Glutamatergic neuron (in vitro differentiated cells): Measurements from ENCODE around the gene AZU1. TPM values are rescaled to one million over a fixed set of nuclear protein-coding genes. Genes with fewer than 3 reads are reported as not detected.
"Not testable (repeated sequence)": the region's sequence is repeated elsewhere in the genome, so short reads cannot be mapped to it uniquely, and the experiment has no call there.

Experiments used
- DNase-seq: peaks from one replicate; pipeline ENCODE4 v3.0.0; 2022
- H3K27ac Mint-ChIP-seq: one replicate; pipeline ENCODE4 v1.8.0; 2020; ENCODE audit warnings: mild to moderate bottlenecking, mixed read lengths, inconsistent platforms; ENCODE audit not compliant: unreplicated experiment
- H3K27me3 Mint-ChIP-seq: one replicate; pipeline ENCODE4 v1.8.0; 2020; ENCODE audit warnings: mild to moderate bottlenecking, moderate library complexity, mixed read lengths, inconsistent platforms; ENCODE audit not compliant: unreplicated experiment
- H3K36me3 Mint-ChIP-seq: one replicate; pipeline ENCODE4 v1.8.0; 2020; ENCODE audit warnings: mild to moderate bottlenecking, mixed read lengths, inconsistent platforms; ENCODE audit not compliant: unreplicated experiment
- H3K4me1 Mint-ChIP-seq: one replicate; pipeline ENCODE4 v1.8.0; 2020; ENCODE audit warnings: mild to moderate bottlenecking, low read depth, mixed read lengths, inconsistent platforms; ENCODE audit not compliant: unreplicated experiment
- H3K4me3 Mint-ChIP-seq: one replicate; pipeline ENCODE4 v1.8.0; 2020; ENCODE audit warnings: mild to moderate bottlenecking, mixed read lengths, inconsistent platforms; ENCODE audit not compliant: unreplicated experiment
- H3K9me3 Mint-ChIP-seq: one replicate; pipeline ENCODE4 v1.8.0; 2020; ENCODE audit warnings: mild to moderate bottlenecking, moderate library complexity, mixed read lengths, inconsistent platforms; ENCODE audit not compliant: unreplicated experiment
- CTCF ChIP-seq: fragments of 200-600 bp; sonication (generic); IDR thresholded peaks from one replicate; pipeline ENCODE4 v1.5.0; 2021; ENCODE audit not compliant: partially characterized antibody, unreplicated experiment
- total RNA-seq: library from RNA; stranded (reverse); fragmentation: NEBNext Ultra II Directional; extraction: Animal tissue kit (Norgen Biotek cat#: 25700); gene quantifications from one replicate; pipeline ENCODE4 v1.2.1, GENCODE V29; 2021; ENCODE audit not compliant: unreplicated experiment

AZU1 gene
- total RNA-seq, 1 donor from 2014 or later: 2.2 TPM

GRCh38 chr19:831407-832369 is 4.1 kb downstream of the AZU1 start:
- no peak for TF ChIP-seq CTCF
- H3K4me3 Mint-ChIP-seq: no peak overlapping the region
- no peaks in the 10 kb centered on the region for H3K36me3 Mint-ChIP-seq
- DNase-seq: no peak
- H3K27me3 Mint-ChIP-seq: peaks cover 7% of the 10 kb centered on the region
- no peak overlapping the region for H3K27ac Mint-ChIP-seq
- H3K9me3 Mint-ChIP-seq: peaks cover 3% of the 10 kb centered on the region
- H3K4me1 Mint-ChIP-seq: no peaks in the 10 kb centered on the region

- Mint-ChIP-seq H3K36me3 (no peaks in the 10 kb centered on the region), H3K4me3 (no peak overlapping the region), H3K4me1 (no peaks in the 10 kb centered on the region), H3K27ac (no peak overlapping the region), H3K27me3 (peaks cover 7% of the 10 kb centered on the region), H3K9me3 (peaks cover 3% of the 10 kb centered on the region)
- DNase-seq: no peak
- TF ChIP-seq CTCF: no peak
These were observed 6.6 kb downstream of the AZU1 start for GRCh38 chr19:834216-834615.

GRCh38 chr19:835210-835810 is 7.7 kb downstream of the AZU1 start:
- no peak overlapping the region for H3K27ac Mint-ChIP-seq
- DNase-seq: peak; percentile 61
- no peaks in the 10 kb centered on the region for H3K36me3 Mint-ChIP-seq
- H3K4me3 Mint-ChIP-seq: no peak overlapping the region
- H3K27me3 Mint-ChIP-seq: peaks cover 7% of the 10 kb centered on the region
- H3K9me3 Mint-ChIP-seq: peaks cover 3% of the 10 kb centered on the region
- no peak for TF ChIP-seq CTCF
- no peaks in the 10 kb centered on the region for H3K4me1 Mint-ChIP-seq

- Mint-ChIP-seq H3K9me3 (peaks cover 5% of the 10 kb centered on the region), H3K4me1 (no peaks in the 10 kb centered on the region), H3K4me3 (peak within 1 kb of the TSS; percentile 28), H3K27me3 (peaks cover 17% of the 10 kb centered on the region), H3K36me3 (peaks cover 4% of the 10 kb centered on the region), H3K27ac (no peak within 1 kb of the TSS)
- TF ChIP-seq CTCF: no peak
- DNase-seq: no peak
These were observed 13.0 kb downstream of the AZU1 start, which contains the start of gene PRTN3 for GRCh38 chr19:840519-841206. PRTN3 (plus strand) TSS chr19:840999; CDS start chr19:841009, 10 bp downstream.

GRCh38 chr19:842802-843179 is 15.2 kb downstream of the AZU1 start:
- DNase-seq, H3K4me3 Mint-ChIP-seq, H3K9me3 Mint-ChIP-seq, H3K27ac Mint-ChIP-seq, H3K36me3 Mint-ChIP-seq, H3K4me1 Mint-ChIP-seq: not testable (repeated sequence)
- peaks cover 15% of the 10 kb centered on the region for H3K27me3 Mint-ChIP-seq
